HepG2 (cell line): ENCODE results near the gene PHTF1. TPM values are rescaled to one million over a fixed set of nuclear protein-coding genes. Genes with fewer than 3 reads are reported as not detected.

Experiments
- CBFB ChIP-seq: sonication (generic); formaldehyde crosslinking; IDR thresholded peaks from 2 replicates; pipeline ENCODE4 v1.4.0; 2020; ENCODE audit warnings: missing genetic modification reagents
- CREBL2 ChIP-seq: sonication (generic); formaldehyde crosslinking; IDR thresholded peaks from 2 replicates; pipeline ENCODE4 v1.8.1; 2023; ENCODE audit warnings: missing genetic modification reagents, mild to moderate bottlenecking, borderline replicate concordance
- ELF3 ChIP-seq: IDR thresholded peaks from 2 replicates; pipeline ENCODE4 v1.6.1; 2016; ENCODE audit warnings: missing genetic modification reagents, missing compliant biosample characterization
- HIC2 ChIP-seq: sonication (generic); formaldehyde crosslinking; IDR thresholded peaks from 2 replicates; pipeline ENCODE4 v1.9.0; 2022; ENCODE audit warnings: low read depth, missing genetic modification reagents
- JUNB ChIP-seq: sonication (generic); formaldehyde crosslinking; IDR thresholded peaks from 2 replicates; pipeline ENCODE4 v1.8.0; 2022; ENCODE audit warnings: missing genetic modification reagents, mild to moderate bottlenecking, borderline replicate concordance
- KDM3A ChIP-seq: IDR thresholded peaks from 2 replicates; pipeline ENCODE4 v1.6.1; 2018; ENCODE audit warnings: low read depth, missing compliant biosample characterization
- KLF16 ChIP-seq, 2 experiments: sonication (generic) in 1 of 2; formaldehyde crosslinking in 1 of 2; IDR thresholded peaks; 2 replicates each; pipeline versions ENCODE4 v1.6.1 to v1.8.0; 2016 to 2023; ENCODE audit warnings: missing genetic modification reagents in 2 of 2, missing compliant biosample characterization in 1 of 2
- MLX ChIP-seq: IDR thresholded peaks from 2 replicates; pipeline ENCODE4 v1.6.1; 2016
- NFATC3 ChIP-seq: sonication (generic); formaldehyde crosslinking; IDR thresholded peaks from 2 replicates; pipeline ENCODE4 v1.5.1; 2020; ENCODE audit warnings: mild to moderate bottlenecking, missing genetic modification reagents
- PRDM4 ChIP-seq: sonication (generic); formaldehyde crosslinking; IDR thresholded peaks from 2 replicates; pipeline ENCODE4 v1.9.0; 2021; ENCODE audit warnings: missing genetic modification reagents, borderline replicate concordance
- SALL1 ChIP-seq: sonication (generic); formaldehyde crosslinking; IDR thresholded peaks from 2 replicates; pipeline ENCODE4 v1.8.0; 2022; ENCODE audit warnings: mild to moderate bottlenecking, missing genetic modification reagents
- SCMH1 ChIP-seq: sonication (generic); formaldehyde crosslinking; IDR thresholded peaks from 2 replicates; pipeline ENCODE4 v1.9.0; 2021; ENCODE audit warnings: missing genetic modification reagents, mild to moderate bottlenecking, borderline replicate concordance
- TCF7 ChIP-seq: sonication (generic); IDR thresholded peaks from 2 replicates; pipeline ENCODE4 v1.6.1; 2016; ENCODE audit warnings: antibody characterized with exemption, low read depth
- TP53 ChIP-seq: sonication (generic); formaldehyde crosslinking; conservative IDR thresholded peaks from 2 replicates; pipeline ENCODE4 v1.4.0; 2020; ENCODE audit warnings: missing genetic modification reagents
- ZFP36L2 ChIP-seq: sonication (generic); formaldehyde crosslinking; IDR thresholded peaks from 2 replicates; pipeline ENCODE4 v1.4.0; 2020; ENCODE audit warnings: missing genetic modification reagents
- ZNF230 ChIP-seq: sonication (generic); formaldehyde crosslinking; IDR thresholded peaks from 2 replicates; pipeline ENCODE4 v1.4.0; 2020; ENCODE audit warnings: mild to moderate bottlenecking, missing genetic modification reagents
- ZNF362 ChIP-seq: sonication (generic); formaldehyde crosslinking; IDR thresholded peaks from 2 replicates; pipeline ENCODE4 v1.4.0; 2020; ENCODE audit warnings: missing genetic modification reagents, mild to moderate bottlenecking, borderline replicate concordance
- ZNF431 ChIP-seq: sonication (generic); formaldehyde crosslinking; IDR thresholded peaks from 2 replicates; pipeline ENCODE4 v1.9.0; 2022; ENCODE audit warnings: missing genetic modification reagents, low read depth, mild to moderate bottlenecking, borderline replicate concordance
- ZNF446 ChIP-seq: sonication (generic); formaldehyde crosslinking; IDR thresholded peaks from 2 replicates; pipeline ENCODE4 v1.5.0; 2020; ENCODE audit warnings: mild to moderate bottlenecking, missing genetic modification reagents
- ZNF740 ChIP-seq: sonication (generic); formaldehyde crosslinking; IDR thresholded peaks from 2 replicates; pipeline ENCODE4 v1.4.0; 2020; ENCODE audit warnings: missing genetic modification reagents
- ZNF775 ChIP-seq: sonication (generic); formaldehyde crosslinking; IDR thresholded peaks from 2 replicates; pipeline ENCODE4 v1.4.0; 2020; ENCODE audit warnings: missing genetic modification reagents, mild to moderate bottlenecking, moderate library complexity, borderline replicate concordance
- polyA plus RNA-seq, 8 experiments: library from polyadenylated mRNA; depleted of rRNA in 3 of 8; stranded (reverse) in 7 of 8; unstranded in 1 of 8; fragments of >200 nt; fragmentation: Illumina TruSeq in 4 of 8; extraction: Trizol in 4 of 8; gene quantifications; 2 replicates each; pipeline versions ENCODE4 v1.2.1 to v1.2.3, GENCODE V29; 2011 to 2016; ENCODE audit warnings: low read depth in 4 of 8, missing spikeins in 1 of 8, mixed read lengths in 1 of 8; ENCODE audit not compliant: insufficient read depth in 1 of 8
- total RNA-seq, 5 experiments: library from RNA; depleted of rRNA; stranded (reverse); fragments of >200 nt; fragmentation: Illumina TruSeq; extraction: Trizol; gene quantifications; 2 replicates each; pipeline ENCODE4 v1.2.3, GENCODE V29; 2016; ENCODE audit warnings: low read depth in 1 of 5

The PHTF1 gene
- total and polyA plus RNA-seq, 2 of the 13 experiments (the other 11 are each of a cell fraction or from before 2014, with no cell fraction given): 5.0 to 19.7 TPM

- TF ChIP-seq PRDM4 (CRISPR knock-in tag) (no peak), ZNF446 (CRISPR knock-in tag) (0 out of 2 replicates have a peak, but pooled peaks have one; percentile 9), KLF16 (CRISPR knock-in tag; IDR thresholded peaks at IDR 0.05) (0 out of 4 replicates have a peak, but pooled peaks of 1 of the 2 experiments have one; percentile 51), KDM3A (CRISPR knock-in tag) (no peak), NFATC3 (CRISPR knock-in tag) (no peak), TCF7 (no peak), SCMH1 (CRISPR knock-in tag) (no peak), CBFB (CRISPR knock-in tag) (no peak), ZNF230 (CRISPR knock-in tag) (no peak; the same call in 1 of the 2 replicates), SALL1 (CRISPR knock-in tag) (peak; percentile 56; the same call in 1 of the 2 replicates), ELF3 (peak; percentile 41; the same call in 1 of the 2 replicates), ZFP36L2 (CRISPR knock-in tag) (no peak; the same call in 1 of the 2 replicates), ZNF431 (no peak; the same call in 1 of the 2 replicates), TP53 (CRISPR knock-in tag) (peak; percentile 75; the same call in 1 of the 2 replicates), ZNF775 (no peak), HIC2 (CRISPR knock-in tag) (peak; percentile 65; the same call in 1 of the 2 replicates), JUNB (CRISPR knock-in tag) (no peak), ZNF362 (CRISPR knock-in tag) (0 out of 2 replicates have a peak, but pooled peaks have one; percentile 3), ZNF740 (no peak), MLX (CRISPR knock-in tag) (no peak), CREBL2 (CRISPR knock-in tag) (no peak)
Measured at GRCh38 chr1:113759333-113760101, at the start of gene PHTF1 (continued).
